ENCODE measurements around the gene TMEM151A. TPM values are rescaled to one million over a fixed set of nuclear protein-coding genes. Genes with fewer than 3 reads are reported as not detected.
A peak's percentile ranks its signal among the peaks of the same experiment; 100 is the strongest.
"Not testable (repeated sequence)": the region's sequence is repeated elsewhere in the genome, so short reads cannot be mapped to it uniquely, and the experiment has no call there.

Gene TMEM151A
- total RNA-seq, 1 donor from 2014 or later: not detected

DNA sequence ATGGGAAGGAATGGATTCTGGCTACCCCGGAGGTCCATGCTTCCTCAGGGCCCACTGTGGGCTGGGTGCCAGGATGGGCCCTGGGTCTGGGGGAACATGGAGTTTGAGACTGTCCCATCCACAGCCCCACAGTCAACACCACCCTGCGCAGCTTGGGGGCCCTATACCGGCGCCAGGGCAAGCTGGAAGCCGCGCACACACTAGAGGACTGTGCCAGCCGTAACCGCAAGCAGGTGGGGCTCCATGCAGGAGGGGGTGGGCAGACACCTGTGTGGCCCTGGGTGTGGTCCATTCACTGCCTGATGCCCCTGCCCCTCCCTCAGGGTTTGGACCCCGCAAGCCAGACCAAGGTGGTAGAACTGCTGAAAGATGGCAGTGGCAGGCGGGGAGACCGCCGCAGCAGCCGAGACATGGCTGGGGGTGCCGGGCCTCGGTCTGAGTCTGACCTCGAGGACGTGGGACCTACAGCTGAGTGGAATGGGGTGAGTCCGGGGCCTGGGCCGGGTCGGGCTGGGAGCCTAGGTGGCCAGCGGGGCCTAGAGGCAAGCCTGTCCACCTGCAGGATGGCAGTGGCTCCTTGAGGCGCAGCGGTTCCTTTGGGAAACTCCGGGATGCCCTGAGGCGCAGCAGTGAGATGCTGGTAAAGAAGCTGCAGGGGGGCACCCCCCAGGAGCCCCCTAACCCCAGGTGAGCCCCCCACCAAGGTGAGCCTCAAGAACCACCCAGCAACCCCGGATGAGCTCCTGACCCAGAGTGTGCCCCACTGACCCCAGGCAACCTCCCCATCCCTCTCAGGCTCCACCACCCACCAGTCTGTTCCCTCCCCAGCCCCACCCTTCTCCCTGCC lies 25.9 kb upstream of the TMEM151A start:
- intact Hi-C loops (cut with DNase I): no loop called here

DNA sequence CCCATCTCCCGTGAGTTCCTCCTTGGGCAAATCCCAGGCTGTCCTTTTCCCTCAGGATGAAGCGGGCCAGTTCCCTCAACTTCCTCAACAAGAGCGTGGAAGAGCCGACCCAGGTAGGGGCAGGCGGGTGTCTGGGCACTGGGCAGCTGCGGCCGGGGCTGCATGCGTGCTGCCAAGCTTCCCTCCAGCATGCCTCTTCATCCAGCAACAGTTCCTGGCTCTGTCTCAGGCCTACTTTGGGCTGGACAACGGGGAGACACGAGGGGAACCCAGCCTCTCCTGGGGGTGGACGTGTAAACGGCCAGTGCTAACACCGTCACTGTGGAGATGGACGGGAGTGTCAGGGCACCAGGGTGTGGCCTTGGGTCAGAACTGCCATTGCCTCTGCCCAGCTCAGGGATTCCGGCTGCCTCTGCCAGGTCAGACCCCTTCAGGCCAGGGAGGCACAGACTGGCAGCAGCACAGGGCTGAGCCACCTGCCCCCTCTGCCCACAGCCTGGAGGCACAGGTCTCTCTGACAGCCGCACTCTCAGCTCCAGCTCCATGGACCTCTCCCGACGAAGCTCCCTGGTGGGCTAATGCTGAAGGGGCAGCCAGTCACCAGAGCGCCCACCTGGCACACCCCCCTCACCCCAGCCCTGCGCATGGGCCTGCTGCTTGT lies 25.2 kb upstream of the TMEM151A start:
- intact Hi-C loops (cut with DNase I): no loop called here
- no peak for ATAC-seq (ENCODE audit: poor library complexity)

More for the DNA sequence above, 25.9 kb upstream of the TMEM151A start:
- DNase-seq: no peak
- ATAC-seq (ENCODE audit: poor library complexity): no peak

DNA sequence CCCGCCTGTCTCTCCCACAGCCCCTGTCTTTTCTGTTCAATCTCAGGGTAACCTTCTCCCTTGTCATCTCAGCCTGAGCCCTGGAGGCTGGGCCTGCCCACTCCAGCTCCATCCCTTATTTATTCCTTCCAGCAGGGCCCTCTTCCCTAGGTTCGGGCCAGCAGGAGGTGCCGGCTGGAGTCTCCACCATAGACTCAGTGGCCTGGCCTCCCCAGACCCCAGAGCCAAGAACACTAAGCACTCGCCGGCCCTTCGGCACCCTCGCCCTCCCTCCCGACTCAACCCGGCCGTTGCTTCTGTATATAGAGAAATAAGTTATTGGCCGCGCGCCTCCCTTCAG lies 24.7 kb upstream of the TMEM151A start:
- DNase-seq: no peak
- no peak for ATAC-seq (ENCODE audit: poor library complexity)
- intact Hi-C loops (cut with DNase I): no loop called here

More for the DNA sequence above, 25.2 kb upstream of the TMEM151A start:
- no peak for DNase-seq

DNA sequence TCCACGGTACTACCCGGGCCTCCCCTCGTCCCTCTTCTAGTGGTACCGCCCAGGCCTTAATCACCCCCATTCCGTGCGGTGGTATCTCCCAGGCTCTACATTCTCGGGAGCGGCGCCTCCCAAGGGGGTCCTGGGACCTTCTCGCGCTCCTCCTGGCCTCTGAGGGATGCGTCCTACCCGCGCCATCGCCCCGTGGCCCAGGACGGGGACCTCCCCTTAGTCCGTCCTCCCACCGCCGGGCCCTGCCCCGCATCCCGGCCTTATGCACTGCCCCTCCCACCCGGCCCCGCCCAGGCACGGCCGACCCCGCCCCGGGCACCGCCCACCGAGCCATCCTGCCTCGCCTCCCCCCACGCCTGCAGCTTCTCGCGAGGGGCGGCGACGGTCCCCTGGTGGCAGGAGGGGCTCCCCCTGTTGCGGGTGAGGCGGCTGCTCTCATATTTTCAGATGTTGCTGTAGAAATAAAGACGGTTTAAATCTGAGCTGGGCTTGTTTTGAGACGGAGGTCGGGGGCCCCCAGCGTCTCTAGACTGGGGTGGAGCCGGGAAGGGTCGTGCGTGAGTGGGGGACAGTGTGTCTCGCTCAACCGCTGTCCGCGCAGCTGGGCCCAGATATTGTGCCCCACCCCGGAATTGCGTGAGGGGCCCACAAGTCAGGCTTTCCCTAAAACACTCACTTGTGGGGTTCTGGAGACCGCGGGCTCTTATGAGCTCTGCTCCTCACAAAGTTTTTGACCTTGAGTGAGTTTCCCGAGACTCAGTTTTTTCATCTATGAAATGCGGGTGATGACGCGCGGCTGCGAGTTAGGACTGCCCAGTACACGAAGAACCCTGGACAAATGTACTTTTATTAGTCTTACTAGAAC lies 24.1 kb upstream of the TMEM151A start:
- intact Hi-C loops (cut with DNase I): no loop called here
- DNase-seq: peak; percentile 94
- ATAC-seq (ENCODE audit: poor library complexity): peak; percentile 88

DNA sequence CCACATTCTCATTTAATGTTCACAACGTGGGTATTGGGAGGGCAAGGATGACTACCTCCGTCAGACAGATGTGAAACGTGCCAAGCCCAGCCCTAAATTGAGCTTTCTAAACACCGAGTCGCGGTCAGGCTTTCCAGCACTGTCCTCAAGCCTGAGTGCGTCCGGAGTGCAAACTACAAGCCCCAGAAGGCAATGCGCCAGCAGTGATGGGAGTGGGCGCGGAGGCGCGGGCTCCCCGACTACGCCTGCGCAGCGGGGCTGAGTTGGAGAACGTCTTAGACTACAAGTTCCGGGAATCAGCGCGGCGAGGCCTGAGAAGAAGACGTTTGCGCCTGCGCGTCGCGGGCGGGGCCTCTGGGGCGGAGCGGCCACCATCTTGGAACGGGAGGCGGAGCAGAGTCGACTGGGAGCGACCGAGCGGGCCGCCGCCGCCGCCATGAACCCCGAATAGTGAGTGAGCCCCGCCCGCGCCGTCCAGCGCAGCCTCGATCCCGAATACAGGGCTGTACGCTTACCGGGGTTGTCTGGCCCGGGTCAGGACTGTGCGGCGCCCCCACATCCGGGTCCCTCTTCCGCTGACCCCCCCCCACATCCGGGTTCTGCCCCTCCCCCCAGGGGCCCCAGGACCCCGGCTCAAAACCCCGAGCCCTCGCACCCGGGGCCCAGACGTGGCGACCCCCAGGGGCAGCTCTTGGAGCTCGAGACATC lies 23.3 kb upstream of the TMEM151A start, which contains the start of gene RAB1B:
RAB1B (plus strand) TSS at position 396 of the 708 bp plus-strand sequence; CDS start at position 437, 41 bp downstream.
- DNase-seq (peak; percentile 100), ATAC-seq (ENCODE audit: poor library complexity) (peak; percentile 92)
- intact Hi-C loops (cut with DNase I): no loop called here

DNA sequence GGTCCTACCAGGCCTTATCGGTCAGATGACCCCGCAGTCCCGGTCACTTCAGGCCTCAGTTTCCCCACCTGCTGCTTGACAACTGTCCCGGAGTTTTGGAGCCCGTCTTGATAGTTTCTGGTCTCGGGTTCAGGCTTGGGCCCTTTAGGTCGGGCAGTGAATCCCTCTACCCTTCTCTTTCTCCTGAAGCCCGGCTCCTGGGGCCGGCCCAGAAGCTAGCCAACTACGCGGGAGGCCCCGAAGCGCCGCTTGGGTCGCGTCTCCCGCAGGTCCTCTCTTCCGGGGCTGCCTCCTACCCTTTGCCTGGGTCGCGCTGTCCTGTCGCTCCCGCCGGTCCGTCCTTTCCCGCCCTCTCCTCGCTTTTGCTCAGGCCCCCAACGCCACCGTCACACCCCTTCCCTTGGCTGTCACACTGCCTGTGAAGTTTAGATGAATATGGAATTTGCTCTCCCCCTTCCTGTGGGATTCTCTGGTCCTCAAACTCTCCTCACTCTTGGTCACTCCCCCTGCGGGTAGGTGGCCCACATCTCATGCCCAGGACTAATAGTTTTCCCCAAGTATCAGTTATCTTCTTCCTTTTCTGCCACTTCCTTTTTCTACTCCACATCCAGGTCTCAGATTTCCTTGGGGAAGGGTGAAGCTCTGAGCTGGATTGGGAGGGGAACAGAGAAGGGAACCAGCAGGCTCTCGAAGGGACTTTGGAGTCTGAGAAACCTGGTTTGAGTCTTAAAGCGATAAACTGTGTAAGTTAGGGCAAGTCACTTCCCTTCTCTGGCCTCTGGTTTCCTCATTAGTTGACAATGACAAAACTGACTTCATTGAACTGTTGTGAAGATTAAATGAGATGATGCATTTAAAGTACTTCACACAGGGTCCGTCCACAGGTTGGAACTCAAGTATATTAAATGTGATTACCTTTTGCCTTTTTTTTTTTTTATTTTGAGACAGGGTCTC lies 22.5 kb upstream of the TMEM151A start:
- intact Hi-C loops (cut with DNase I): no loop called here
- ATAC-seq (ENCODE audit: poor library complexity) (no peak), DNase-seq (peak; percentile 48)

DNA sequence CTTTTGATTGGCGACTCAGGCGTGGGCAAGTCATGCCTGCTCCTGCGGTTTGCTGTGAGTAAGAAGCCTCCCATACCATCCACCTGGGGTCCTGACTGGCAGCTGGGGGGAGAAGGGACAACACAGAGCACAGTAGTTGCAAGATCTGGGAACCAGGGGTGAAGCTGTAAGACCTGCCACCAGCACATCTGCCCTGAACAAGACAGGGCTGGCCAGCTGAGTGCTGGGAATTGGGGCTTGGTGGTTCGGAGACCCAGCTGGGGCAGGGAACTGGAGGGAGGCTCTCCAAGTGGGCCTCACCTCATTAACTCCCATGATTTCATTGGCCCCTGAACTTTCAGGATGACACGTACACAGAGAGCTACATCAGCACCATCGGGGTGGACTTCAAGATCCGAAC lies 19.9 kb upstream of the TMEM151A start:
- DNase-seq (no peak), ATAC-seq (ENCODE audit: poor library complexity) (no peak)
- intact Hi-C loops (cut with DNase I): no loop called here

DNA sequence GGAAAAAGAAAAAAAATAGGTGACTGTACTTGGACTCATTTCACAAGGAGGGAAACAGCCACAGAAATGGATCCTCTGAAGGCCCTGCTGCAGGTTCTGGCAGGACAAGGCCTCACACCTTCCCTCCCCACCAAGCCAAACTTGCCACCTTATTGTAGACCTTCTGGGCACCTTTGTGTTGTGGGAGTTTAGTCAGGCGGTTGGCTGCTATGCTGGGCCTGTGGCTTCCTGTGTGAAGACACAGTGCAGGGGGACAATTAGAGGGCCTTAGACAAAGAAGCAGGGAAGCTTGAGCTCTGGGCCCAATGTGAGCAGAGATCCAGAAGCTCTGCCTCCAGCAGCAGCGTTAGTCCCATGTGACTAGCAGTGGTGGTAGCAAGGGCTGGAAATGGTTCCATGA lies 19.1 kb upstream of the TMEM151A start:
- ATAC-seq (ENCODE audit: poor library complexity) (no peak), DNase-seq (no peak)
- intact Hi-C loops (cut with DNase I): no loop called here

DNA sequence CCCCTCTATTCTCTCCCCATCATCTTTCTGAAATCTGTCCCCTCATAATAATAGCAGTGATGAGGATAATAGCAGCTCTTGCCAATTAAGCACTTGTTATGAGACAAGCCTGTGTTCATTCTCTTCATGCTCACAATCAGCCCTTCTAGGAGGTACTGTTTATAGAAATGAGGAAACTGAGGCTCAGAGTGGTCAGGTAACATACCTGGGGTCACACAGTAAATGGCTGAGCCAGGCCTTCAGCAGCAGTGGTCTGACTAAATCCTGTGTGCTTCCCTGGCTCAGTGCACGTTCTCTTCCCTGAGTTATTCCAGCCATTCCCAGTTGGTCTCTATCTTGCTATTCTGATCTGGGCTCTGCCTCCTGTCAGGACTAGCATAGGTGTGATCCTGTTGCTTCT lies 17.5 kb upstream of the TMEM151A start:
- ATAC-seq (ENCODE audit: poor library complexity): no peak
- DNase-seq: no peak
- intact Hi-C loops (cut with DNase I): no loop called here

DNA sequence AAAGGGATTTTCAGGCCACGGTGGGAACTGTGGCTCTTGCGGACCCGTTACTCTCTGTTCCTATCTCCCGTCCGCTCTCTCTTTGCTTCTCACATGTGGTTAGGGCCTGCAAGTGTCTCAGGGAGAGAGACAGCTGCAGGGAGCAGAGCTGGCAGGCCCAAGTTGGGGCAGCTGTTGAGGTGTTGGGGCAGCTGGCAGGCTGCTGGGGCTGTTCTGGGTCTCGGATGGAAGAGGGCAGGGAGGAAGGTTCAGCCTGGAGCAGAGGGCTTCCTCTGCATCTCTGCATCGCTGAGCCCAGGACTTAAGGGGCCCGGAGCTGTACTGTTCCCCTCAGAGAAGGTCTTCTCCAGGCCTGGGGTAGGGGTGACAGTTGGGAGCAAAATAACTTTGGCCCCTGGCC lies 16.3 kb upstream of the TMEM151A start:
- ATAC-seq (ENCODE audit: poor library complexity) (no peak), DNase-seq (no peak)
- intact Hi-C loops (cut with DNase I): no loop called here

DNA sequence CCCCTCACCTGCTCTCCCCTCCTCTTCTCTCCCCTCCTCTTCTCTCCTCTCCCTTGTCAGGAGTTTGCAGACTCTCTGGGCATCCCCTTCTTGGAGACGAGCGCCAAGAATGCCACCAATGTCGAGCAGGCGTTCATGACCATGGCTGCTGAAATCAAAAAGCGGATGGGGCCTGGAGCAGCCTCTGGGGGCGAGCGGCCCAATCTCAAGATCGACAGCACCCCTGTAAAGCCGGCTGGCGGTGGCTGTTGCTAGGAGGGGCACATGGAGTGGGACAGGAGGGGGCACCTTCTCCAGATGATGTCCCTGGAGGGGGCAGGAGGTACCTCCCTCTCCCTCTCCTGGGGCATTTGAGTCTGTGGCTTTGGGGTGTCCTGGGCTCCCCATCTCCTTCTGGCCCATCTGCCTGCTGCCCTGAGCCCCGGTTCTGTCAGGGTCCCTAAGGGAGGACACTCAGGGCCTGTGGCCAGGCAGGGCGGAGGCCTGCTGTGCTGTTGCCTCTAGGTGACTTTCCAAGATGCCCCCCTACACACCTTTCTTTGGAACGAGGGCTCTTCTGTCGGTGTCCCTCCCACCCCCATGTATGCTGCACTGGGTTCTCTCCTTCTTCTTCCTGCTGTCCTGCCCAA lies 15.6 kb upstream of the TMEM151A start:
- intact Hi-C loops (cut with DNase I): no loop called here
- no peak for ATAC-seq (ENCODE audit: poor library complexity)
- no peak for DNase-seq

DNA sequence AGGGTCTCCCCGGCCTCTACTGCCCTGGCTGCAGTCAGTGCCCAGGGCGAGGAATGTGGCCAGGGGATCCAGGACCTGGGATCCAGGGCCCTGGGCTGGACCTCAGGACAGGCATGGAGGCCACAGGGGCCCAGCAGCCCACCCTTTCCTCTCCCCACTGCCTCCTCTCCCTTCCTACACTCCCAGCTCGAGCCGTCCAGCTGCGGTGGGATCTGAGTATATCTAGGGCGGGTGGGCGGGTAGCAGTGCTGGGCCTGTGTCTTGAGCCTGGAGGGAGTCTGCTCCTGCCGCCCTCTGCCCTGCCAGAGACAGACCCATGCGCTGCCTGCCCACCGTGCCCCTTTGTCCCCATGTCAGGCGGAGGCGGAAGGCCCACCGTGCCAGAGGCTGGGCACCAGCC lies 15.1 kb upstream of the TMEM151A start:
- DNase-seq; intact Hi-C loops (cut with DNase I): not testable (repeated sequence)
- ATAC-seq (ENCODE audit: poor library complexity): peak; percentile 23

DNA sequence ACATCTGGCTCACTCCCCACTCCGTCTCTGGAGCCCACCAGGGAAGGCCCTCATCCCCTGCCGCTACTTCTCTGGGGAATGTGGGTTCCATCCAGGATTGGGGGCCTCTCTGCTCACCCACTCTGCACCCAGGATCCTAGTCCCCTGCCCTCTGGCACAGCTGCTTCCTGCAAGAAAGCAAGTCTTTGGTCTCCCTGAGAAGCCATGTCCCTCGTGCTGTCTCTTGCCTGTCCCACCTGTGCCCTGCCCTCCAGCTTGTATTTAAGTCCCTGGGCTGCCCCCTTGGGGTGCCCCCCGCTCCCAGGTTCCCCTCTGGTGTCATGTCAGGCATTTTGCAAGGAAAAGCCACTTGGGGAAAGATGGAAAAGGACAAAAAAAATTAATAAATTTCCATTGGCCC lies 14.6 kb upstream of the TMEM151A start:
- intact Hi-C loops (cut with DNase I); DNase-seq; ATAC-seq (ENCODE audit: poor library complexity): not testable (repeated sequence)

DNA sequence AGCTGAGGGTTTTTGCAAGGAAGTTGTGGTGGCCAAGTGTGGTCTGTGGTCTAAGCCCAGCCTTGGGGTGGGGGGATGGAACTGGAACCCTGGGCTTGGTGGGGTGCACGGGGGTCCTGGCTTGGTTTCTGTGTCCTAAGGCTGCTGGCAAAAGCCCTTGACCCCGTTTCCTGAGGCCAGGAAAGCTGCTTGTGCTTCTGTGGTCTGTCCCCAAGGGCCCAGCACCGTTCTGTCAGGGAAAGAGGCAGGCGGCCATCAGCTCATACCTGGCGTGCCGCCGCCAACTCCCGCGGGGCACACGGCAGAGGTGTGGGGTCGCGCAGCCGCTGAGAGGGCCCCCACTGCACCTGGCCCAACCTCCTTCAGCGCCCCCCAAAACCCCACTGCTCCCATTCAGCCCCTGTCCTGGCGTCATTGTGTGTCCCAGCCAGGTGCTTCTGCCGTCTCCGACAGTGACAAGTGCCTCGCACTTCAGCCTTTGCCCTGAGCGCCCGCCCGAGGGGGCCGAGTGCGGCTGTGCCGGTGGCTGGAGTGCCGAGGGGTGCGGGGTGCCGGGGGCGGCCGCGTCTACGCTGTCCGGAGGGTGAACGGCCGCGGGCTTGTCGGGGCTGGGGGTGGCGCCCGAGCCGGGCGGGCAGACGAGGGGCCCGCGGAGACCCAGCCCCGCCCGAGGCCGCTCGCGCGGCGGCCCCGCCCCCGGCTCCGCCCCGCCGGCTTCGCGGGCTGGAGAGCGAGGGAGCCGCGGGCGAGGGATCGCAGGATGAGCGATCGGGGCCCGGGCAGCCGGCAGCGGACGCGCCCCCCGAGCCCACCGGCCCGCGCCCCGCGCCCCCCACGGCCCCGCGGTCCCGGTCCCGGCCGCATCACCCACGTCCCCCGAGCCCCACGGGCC lies 14.0 kb upstream of the TMEM151A start, which contains the start of gene CNIH2:
CNIH2 (plus strand) TSS at position 705 of the 892 bp plus-strand sequence. CDS start 282 bp downstream, outside the sequence.
- intact Hi-C loops (cut with DNase I): no loop called here
- DNase-seq (no peak), ATAC-seq (ENCODE audit: poor library complexity) (peak; percentile 24)

DNA sequence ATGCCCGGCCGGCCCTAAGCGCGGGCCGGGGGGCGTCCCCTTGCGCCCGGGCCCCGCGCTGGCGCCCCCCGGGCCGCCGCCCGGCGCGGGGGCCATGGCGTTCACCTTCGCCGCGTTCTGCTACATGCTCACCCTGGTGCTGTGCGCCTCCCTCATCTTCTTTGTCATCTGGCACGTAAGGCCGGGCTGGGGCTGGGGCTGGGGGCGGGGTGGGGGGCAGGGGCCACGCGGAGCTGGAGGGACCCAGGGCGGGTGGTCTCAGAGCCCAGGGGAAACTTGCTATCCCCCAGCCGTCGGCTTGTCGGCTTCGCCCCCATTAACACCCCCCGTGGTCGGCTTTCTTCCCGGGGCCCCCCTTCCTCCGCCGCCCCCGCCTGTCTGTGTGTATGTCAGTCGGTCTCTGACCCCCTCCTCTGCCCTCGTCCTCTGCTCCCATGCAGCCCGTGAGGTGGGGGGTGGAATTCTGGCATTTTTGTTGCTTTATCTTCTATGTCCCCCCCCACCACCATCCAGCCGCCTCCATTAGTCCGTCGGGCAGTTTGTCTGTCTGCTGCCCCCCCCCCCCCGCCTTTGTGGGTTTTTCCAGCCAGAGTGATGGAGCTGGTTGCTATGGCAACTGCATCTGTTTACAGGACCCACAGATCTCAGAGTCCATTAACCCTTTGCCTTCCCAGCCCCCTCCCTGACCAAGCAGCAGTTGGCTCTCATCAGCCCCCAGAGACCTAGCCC lies 13.2 kb upstream of the TMEM151A start:
- no peak for DNase-seq
- intact Hi-C loops (cut with DNase I): no loop called here
- no peak for ATAC-seq (ENCODE audit: poor library complexity)
